ENCODE data around the gene PDE9A. TPM values are rescaled to one million over a fixed set of nuclear protein-coding genes. Genes with fewer than 3 reads are reported as not detected.
"Not testable (repeated sequence)": the region's sequence is repeated elsewhere in the genome, so short reads cannot be mapped to it uniquely, and the experiment has no call there.

PDE9A gene
- total and polyA plus RNA-seq, 2 experiments from 2014 or later: 6.8 to 14.2 TPM

DNA sequence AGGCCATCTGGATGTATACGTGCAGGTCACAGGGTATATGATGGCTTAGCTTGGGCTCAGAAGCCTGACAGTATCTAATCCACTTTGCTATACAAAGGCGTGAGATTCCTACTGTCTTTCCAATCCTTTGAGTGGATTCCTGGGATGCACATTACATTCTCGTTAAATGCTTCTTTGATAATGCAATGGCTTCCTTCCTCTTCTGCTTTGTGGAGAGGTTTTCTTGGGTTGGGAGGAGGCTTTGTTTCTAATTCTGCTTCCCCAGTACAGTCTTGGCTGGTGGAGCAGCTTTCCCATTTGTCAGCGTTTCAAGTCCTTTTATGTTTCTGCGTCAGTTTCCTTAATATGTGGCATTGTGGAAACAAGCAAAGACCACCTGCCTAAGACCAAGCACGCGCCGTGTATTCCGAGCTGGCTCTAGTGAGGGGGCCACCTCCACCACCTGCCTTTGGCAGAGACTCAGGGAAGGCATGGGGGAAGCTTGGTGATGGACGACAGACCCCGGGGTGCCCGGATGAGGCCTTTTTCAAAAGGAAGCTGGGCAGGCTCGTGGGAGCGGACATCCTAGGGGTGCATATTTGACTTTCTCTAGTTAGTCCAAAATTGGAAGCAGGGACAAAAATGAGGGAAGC is 153.2 kb downstream of the PDE9A start:
- DNase-seq (ENCODE audit: low read depth in 1 of 2, low spot score in 1 of 2): no peak
- no peaks in the 10 kb centered on the region for H3K36me3 ChIP-seq
- no peaks in the 10 kb centered on the region for H3K4me1 ChIP-seq (ENCODE audit: low read depth)
- H3K27ac ChIP-seq: no peak overlapping the region
- no peaks in the 10 kb centered on the region for H3K9me3 ChIP-seq (ENCODE audit: low read depth)
- H3K4me3 ChIP-seq: no peak overlapping the region
- no peaks in the 10 kb centered on the region for H3K27me3 ChIP-seq
- TF ChIP-seq, protein P1, sequence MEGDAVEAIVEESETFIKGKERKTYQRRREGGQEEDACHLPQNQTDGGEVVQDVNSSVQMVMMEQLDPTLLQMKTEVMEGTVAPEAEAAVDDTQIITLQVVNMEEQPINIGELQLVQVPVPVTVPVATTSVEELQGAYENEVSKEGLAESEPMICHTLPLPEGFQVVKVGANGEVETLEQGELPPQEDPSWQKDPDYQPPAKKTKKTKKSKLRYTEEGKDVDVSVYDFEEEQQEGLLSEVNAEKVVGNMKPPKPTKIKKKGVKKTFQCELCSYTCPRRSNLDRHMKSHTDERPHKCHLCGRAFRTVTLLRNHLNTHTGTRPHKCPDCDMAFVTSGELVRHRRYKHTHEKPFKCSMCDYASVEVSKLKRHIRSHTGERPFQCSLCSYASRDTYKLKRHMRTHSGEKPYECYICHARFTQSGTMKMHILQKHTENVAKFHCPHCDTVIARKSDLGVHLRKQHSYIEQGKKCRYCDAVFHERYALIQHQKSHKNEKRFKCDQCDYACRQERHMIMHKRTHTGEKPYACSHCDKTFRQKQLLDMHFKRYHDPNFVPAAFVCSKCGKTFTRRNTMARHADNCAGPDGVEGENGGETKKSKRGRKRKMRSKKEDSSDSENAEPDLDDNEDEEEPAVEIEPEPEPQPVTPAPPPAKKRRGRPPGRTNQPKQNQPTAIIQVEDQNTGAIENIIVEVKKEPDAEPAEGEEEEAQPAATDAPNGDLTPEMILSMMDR (IDR thresholded peaks at IDR 0.05; ENCODE audit: low read depth, low read length): no peak

DNA sequence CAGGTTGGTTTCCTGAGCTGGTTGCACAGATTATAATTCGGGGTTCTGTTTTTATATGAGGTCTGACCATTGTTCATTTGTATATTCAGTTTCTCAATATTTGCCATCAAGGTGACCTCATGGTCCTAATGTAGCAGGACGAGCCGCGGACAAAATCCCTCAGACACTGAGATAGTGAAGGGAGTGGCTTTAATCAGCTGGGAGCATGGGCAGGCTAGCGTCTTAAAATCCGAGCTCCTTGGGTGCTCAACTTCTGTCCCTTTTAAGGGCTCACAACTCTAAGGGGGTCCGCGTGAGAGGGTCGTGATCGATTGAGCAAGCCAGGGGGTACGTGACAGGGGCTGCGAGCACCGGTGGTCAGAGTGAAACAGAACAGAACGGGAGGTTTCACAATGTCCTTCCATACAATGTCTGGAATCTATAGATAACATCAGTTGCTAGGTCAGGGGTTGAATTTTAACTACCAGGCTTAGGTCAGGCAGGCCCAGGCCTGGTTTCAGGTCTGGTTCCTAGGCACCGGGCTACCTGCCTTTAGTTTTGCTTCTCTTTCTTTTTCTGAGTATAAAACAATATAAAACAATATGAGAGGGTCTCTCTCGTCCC is 154.0 kb downstream of the PDE9A start:
- not testable (repeated sequence) for H3K36me3 ChIP-seq; H3K9me3 ChIP-seq (ENCODE audit: low read depth); H3K27me3 ChIP-seq; H3K4me1 ChIP-seq (ENCODE audit: low read depth); H3K27ac ChIP-seq; H3K4me3 ChIP-seq; DNase-seq (ENCODE audit: low read depth in 1 of 2, low spot score in 1 of 2)

DNA sequence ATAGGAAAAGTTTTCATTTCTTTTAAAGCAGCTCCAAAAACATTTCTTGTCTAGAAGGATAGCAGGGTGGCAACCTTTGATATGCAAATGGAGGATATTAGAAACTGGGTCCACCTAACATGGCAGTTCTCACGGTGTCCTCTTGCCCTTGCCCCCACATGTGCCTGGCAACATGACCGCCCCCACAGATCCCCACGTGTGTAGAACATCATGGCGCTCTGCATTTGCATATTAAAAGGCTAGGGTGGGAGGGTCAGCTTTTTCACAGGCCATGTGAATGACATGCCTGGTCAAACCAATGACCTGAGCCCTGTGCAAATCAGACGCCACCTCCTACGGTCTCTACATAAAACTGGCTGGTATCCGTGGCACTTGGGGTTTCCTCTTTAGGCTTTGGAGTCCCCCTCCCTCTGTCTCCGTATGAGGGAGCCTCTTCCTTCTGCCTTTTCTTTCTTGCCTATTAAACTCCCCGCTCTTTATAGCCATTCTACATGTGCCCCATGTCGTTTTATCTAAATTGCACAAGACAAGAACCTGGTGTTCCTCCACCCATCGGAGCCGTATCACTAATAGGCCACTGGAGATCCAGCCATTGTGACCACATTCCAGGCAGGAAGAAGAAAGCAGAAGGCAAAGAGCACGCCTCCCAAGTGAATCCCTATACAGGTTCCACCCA is 154.7 kb downstream of the PDE9A start:
- H3K27me3 ChIP-seq: no peaks in the 10 kb centered on the region
- H3K36me3 ChIP-seq: no peaks in the 10 kb centered on the region
- no peaks in the 10 kb centered on the region for H3K9me3 ChIP-seq (ENCODE audit: low read depth)
- DNase-seq (ENCODE audit: low read depth in 1 of 2, low spot score in 1 of 2): no peak
- no peak overlapping the region for H3K4me3 ChIP-seq
- H3K27ac ChIP-seq: no peak overlapping the region
- TF ChIP-seq, protein P1 (IDR thresholded peaks at IDR 0.05; ENCODE audit: low read depth, low read length): no peak
- H3K4me1 ChIP-seq (ENCODE audit: low read depth): no peaks in the 10 kb centered on the region

DNA sequence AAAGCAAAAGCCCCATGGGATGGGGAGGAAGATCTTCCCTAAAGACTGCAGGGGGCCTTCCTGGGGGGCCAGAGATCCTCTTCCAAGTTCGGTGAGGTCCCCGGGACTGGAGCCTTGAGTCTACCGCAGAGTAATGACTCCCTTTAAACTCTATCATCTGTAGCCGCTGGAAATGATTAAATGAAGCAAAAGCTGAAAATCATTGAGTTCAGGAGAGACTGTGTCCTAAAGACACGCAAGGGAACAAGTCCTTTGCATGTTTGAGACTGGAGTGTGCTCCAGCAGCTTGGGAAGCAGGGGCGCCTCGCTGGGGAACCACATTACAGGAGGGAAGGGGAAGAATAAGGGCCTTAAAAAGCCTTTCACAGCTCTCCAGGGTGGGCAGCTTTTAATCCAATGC is 155.8 kb downstream of the PDE9A start:
- H3K27me3 ChIP-seq: no peaks in the 10 kb centered on the region
- no peak overlapping the region for H3K4me3 ChIP-seq
- no peak overlapping the region for H3K27ac ChIP-seq
- no peaks in the 10 kb centered on the region for H3K4me1 ChIP-seq (ENCODE audit: low read depth)
- no peak for DNase-seq (ENCODE audit: low read depth in 1 of 2, low spot score in 1 of 2)
- no peaks in the 10 kb centered on the region for H3K9me3 ChIP-seq (ENCODE audit: low read depth)
- H3K36me3 ChIP-seq: no peaks in the 10 kb centered on the region
- TF ChIP-seq, protein P1 (IDR thresholded peaks at IDR 0.05; ENCODE audit: low read depth, low read length): no peak

DNA sequence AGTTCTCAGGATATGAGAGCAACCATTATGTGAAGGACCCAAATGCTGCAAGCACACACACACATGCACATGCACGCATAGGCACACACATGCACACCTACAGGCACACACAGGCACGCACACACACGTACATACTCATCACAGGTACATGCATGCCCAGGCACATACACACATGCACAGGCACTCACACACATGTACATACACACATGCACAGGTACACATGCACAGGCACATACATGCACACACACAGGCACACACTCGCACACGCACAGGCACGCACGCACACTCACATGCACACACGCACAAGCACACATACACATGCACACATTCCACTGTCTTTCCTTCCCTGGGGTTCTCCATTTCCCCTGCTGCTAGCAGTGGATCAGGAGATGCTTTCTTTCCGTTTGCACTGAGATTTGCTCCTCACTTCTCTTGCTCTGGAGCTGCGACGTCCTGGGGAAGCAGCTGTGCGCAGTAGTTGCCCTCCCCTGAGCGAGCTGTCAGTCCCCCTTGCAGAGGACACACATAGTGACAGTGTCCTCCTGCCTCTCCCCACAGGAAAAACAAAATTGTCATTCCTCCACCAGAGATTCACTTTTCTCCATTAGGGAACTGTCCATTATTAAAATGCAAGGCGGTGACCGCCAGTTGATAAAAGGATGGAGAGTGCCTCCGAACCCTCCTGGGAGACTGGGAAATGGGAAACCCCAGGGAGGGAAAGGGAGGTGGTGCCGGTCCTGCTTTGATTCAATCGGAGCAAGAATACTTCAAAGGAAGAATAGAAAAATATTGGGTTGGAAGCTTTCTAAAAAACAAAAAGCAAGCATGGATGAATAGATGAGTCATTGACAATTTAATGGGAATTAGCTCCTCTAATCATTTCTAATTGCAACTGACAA is 156.4 kb downstream of the PDE9A start:
- Histone ChIP-seq H3K36me3 (no peaks in the 10 kb centered on the region), H3K4me3 (no peak overlapping the region), H3K27ac (no peak overlapping the region), H3K4me1 (ENCODE audit: low read depth) (no peaks in the 10 kb centered on the region), H3K27me3 (no peaks in the 10 kb centered on the region), H3K9me3 (ENCODE audit: low read depth) (no peaks in the 10 kb centered on the region)
- TF ChIP-seq, protein P1 (IDR thresholded peaks at IDR 0.05; ENCODE audit: low read depth, low read length): no peak
- DNase-seq (ENCODE audit: low read depth in 1 of 2, low spot score in 1 of 2): no peak
